K562 treated with DMSO at 1 percent for 4 hours (cell line): Measurements from ENCODE around the gene ACTRT1. TPM values are rescaled to one million over a fixed set of nuclear protein-coding genes. Genes with fewer than 3 reads are reported as not detected.

ENCODE experiments used
- total RNA-seq: library from RNA; unstranded; fragments of 300-600 nt; gene quantifications from 2 replicates; pipeline ENCODE4 v1.2.3, GENCODE V29; 2022; ENCODE audit not compliant: insufficient read depth

The ACTRT1 gene
- total RNA-seq: not detected in 2 replicates

GRCh38 chrX:128052303-128052702 is at the start of gene ACTRT1:
Gene ACTRT1 (minus strand): TSS chrX:128052403. CDS start chrX:128052206, 197 bp downstream.

